Nephron (organoid): Measurements from ENCODE around the gene PCNX2.
A peak's percentile ranks its signal among the peaks of the same experiment; 100 is the strongest.

Source experiments
- H3K27ac Mint-ChIP-seq, 3 experiments: 2 replicates each; pipeline ENCODE4 v1.8.0; 2020; ENCODE audit warnings: mixed read lengths in 3 of 3, mild to moderate bottlenecking in 2 of 3, moderate library complexity in 1 of 3
- H3K27me3 Mint-ChIP-seq: 2 replicates; pipeline ENCODE4 v1.8.0; 2021; ENCODE audit warnings: low read depth, mild to moderate bottlenecking, moderate library complexity, mixed read lengths
- H3K36me3 Mint-ChIP-seq: 2 replicates; pipeline ENCODE4 v1.8.0; 2020; ENCODE audit warnings: low read depth, mixed read lengths
- H3K4me1 Mint-ChIP-seq: 2 replicates; pipeline ENCODE4 v1.8.0; 2020; ENCODE audit warnings: mixed read lengths
- H3K4me3 Mint-ChIP-seq, 3 experiments: 2 replicates each; pipeline ENCODE4 v1.8.0; 2020; ENCODE audit warnings: mild to moderate bottlenecking in 3 of 3, mixed read lengths in 3 of 3, moderate library complexity in 2 of 3
- H3K9me3 Mint-ChIP-seq: 2 replicates; pipeline ENCODE4 v1.8.0; 2020; ENCODE audit warnings: mixed read lengths
- TF ChIP-seq, protein P1 (sequence below), 3 experiments: fragments of 200-600 bp; sonication (generic); IDR thresholded peaks; one replicate each; pipeline ENCODE4 v1.5.0; 2021; ENCODE audit warnings: antibody characterized with exemption in 3 of 3; ENCODE audit not compliant: unreplicated experiment in 3 of 3

The PCNX2 gene

DNA sequence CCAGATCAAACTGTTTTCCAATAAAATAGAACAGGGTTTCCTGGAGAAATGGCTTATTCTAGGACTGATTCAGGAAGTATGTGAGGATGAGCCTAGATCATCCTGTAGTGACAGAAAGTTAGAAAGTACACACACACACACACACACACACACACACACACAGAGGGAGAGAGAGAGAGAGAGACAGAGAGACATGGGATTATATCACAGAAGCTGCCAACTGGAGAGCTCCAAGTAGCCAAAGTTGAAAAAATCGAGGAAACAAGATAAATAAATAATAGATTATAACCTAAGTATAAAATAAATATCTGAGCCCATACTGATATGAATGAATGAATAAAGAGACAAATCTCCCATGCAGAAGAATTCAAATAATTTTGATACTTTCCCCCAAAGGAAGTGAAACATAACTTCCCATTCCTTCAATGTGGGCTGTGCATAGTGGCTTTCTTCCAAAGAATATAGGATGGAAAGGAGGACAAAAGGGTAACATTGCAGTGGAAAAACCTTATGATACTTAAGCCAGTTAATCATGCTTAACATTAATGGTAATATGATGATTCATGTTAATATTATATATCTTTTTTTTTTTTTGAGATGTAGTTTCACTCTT lies 173.5 kb downstream of the PCNX2 start:
- Mint-ChIP-seq H3K9me3 (no peaks in the 10 kb centered on the region), H3K4me1 (no peaks in the 10 kb centered on the region), H3K27ac (no peak overlapping the region), H3K4me3 (no peak overlapping the region), H3K27me3 (no peaks in the 10 kb centered on the region), H3K36me3 (peaks cover 12% of the 10 kb centered on the region)
- TF ChIP-seq, protein P1, sequence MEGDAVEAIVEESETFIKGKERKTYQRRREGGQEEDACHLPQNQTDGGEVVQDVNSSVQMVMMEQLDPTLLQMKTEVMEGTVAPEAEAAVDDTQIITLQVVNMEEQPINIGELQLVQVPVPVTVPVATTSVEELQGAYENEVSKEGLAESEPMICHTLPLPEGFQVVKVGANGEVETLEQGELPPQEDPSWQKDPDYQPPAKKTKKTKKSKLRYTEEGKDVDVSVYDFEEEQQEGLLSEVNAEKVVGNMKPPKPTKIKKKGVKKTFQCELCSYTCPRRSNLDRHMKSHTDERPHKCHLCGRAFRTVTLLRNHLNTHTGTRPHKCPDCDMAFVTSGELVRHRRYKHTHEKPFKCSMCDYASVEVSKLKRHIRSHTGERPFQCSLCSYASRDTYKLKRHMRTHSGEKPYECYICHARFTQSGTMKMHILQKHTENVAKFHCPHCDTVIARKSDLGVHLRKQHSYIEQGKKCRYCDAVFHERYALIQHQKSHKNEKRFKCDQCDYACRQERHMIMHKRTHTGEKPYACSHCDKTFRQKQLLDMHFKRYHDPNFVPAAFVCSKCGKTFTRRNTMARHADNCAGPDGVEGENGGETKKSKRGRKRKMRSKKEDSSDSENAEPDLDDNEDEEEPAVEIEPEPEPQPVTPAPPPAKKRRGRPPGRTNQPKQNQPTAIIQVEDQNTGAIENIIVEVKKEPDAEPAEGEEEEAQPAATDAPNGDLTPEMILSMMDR (IDR thresholded peaks at IDR 0.05; ENCODE audit: unreplicated experiment in 3 of 3), result no peak

DNA sequence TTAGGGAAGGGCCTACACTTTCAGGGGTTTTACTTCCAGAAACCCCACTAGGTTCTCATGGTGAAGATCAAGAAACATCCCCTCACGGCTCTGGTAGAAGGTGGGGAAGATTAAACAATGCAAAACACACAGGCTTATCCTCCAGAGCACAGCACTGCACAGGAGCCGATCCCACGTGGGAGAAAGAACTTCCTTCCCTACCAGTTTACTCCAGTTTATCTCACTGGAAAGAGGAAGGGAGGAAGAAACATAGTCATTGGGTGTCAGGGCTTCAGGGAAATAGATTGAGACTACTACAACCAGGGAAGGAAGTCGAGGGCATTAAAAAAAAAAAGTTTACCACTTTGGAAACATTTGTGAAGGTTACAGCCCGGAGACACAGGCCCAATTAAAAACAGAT lies 180.7 kb downstream of the PCNX2 start:
- TF ChIP-seq, protein P1 (IDR thresholded peaks at IDR 0.05; ENCODE audit: unreplicated experiment in 3 of 3), result no peak
- Mint-ChIP-seq H3K9me3 (no peaks in the 10 kb centered on the region), H3K27me3 (peaks cover 33% of the 10 kb centered on the region), H3K4me3 (no peak overlapping the region), H3K4me1 (peaks cover 24% of the 10 kb centered on the region), H3K36me3 (peaks cover 9% of the 10 kb centered on the region), H3K27ac (no peak overlapping the region)

DNA sequence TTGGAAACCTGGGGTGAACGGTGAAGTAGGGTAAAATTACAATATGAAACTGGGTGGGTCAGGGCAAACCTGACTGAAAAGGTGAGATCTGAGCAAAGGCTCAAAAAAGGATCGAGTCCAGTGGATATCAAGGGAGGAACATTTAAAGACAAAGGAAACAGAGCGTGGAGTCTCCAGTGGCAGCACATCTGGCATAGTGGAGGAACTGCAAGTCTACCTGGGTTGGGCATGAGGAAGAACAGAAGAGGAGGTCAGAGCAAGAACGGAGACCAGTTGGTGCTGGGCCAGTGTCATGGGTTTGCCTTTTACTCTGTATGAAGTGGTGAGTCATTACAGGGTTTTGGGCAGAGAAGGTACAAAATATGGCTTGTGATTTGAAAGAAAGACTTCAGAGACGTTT lies 181.4 kb downstream of the PCNX2 start:
- H3K4me1 Mint-ChIP-seq, result peaks cover 28% of the 10 kb centered on the region
- no peak overlapping the region for H3K4me3 Mint-ChIP-seq
- peaks cover 9% of the 10 kb centered on the region for H3K36me3 Mint-ChIP-seq
- H3K27me3 Mint-ChIP-seq, result peaks cover 37% of the 10 kb centered on the region
- H3K27ac Mint-ChIP-seq, result peak overlapping the region in 2 of 3 experiments; percentile 84 to 93
- H3K9me3 Mint-ChIP-seq, result peaks cover 2% of the 10 kb centered on the region
- TF ChIP-seq, protein P1 (IDR thresholded peaks at IDR 0.05; ENCODE audit: unreplicated experiment in 3 of 3), result no peak

DNA sequence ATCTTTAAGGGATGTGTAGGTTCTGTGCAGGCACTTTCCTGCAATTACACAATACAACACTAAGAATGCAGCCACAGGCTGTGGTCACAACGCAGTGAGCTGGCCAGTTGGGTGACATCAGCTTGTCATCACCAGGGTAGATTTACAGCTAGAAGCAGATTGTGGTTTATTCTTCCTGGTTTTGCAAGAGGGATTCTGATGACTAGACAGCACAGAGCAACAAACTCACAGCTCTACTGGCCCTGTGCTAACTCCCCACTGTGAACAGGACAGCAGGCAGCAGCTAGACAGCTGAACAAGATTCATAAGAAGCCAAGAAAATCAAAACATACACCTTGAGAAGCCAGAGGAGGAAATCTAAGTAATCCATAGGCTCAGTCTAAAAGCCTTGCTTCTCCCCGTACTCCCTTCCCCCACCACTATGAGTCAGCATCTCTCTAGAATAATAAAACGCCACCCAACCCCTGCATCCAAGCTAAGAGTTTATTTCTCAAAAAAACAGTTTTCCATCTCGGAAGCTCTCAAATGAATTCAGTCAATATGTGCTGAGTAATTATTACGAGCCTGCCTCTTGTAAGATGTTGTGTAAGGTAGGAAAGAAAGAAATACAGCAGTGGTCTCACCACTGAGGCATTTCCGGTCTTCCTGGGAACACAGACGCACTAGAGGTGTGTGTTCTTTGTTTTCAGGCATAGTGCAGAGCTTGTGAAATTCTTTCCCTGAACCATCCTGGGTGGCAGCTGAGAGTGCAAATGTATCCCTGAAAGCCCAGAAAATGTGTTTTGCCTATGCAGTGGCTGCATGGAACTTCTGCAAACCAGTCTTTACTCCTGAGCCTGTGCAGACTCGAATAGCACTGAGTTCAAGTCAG lies 182.3 kb downstream of the PCNX2 start:
- Mint-ChIP-seq H3K36me3 (peaks cover 9% of the 10 kb centered on the region), H3K27ac (peak overlapping the region; percentile 76 to 93 (median 84)), H3K9me3 (peaks cover 2% of the 10 kb centered on the region), H3K4me1 (peaks cover 35% of the 10 kb centered on the region), H3K4me3 (peak overlapping the region; percentile 31 to 47 (median 38)), H3K27me3 (peaks cover 46% of the 10 kb centered on the region)
- TF ChIP-seq, protein P1 (IDR thresholded peaks at IDR 0.05; ENCODE audit: unreplicated experiment in 3 of 3), result no peak

DNA sequence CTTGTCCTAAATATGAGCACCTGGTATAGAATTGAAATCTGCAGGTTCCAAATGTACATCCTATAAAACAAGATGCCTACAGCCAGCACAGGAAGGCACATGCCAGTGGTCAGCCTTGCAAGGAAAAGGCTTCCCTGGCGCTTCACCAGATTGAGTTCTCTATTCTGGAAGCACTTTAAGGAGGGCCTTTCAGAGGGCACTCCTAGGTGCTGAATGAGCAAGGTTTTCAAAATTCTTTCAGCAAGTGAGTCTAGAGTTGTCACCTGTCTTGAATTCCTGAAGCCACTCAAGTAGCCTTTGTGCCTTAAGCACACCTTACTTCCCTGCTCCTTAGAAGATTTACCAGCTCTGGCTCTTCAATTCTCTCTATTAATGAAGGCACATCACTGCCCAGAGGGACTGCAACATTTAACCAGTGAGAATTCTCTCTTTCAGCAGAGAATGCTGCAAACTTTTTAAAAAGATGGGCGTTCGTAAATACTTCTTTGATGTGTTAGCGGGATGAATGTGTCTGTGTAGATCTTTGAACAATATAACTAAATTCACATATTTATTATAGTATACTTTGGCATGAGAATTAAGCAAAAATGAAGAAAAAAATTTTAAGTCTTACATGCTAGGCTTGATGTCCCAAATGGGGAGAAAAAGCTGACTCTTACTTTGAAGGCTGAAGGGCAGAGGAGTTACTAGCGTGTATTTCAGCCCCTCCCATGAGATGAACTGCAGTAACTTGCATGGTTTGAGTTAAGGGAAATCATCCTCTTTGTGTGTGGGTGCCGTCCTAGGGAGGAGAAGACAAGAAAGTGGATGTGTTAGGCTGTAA lies 183.1 kb downstream of the PCNX2 start:
- Mint-ChIP-seq H3K27ac (peak overlapping the region; percentile 76 to 93 (median 84)), H3K36me3 (peaks cover 9% of the 10 kb centered on the region), H3K4me3 (peak overlapping the region; percentile 31 to 47 (median 38)), H3K4me1 (peaks cover 43% of the 10 kb centered on the region), H3K9me3 (peaks cover 2% of the 10 kb centered on the region), H3K27me3 (peaks cover 53% of the 10 kb centered on the region)
- TF ChIP-seq, protein P1 (IDR thresholded peaks at IDR 0.05; ENCODE audit: unreplicated experiment in 3 of 3), result no peak
